WTC11 (cell line): ENCODE results near the gene TAF8. TPM values are rescaled to one million over a fixed set of nuclear protein-coding genes. Genes with fewer than 3 reads are reported as not detected.
A peak's percentile ranks its signal among the peaks of the same experiment; 100 is the strongest.

Experiments used
- ATAC-seq: fragments of 200-7000 bp; cut with Tn5 transposase; 2 replicates; pipeline ENCODE4 v1.10.0; 2021; ENCODE audit warnings: mild to moderate bottlenecking, moderate library complexity
- CTCF ChIA-PET: fragments of 300-600 bp; sonication (Branson Sonifier 250); formaldehyde crosslinking; loops from one replicate; lab custom pipeline; 2021; ENCODE audit warnings: antibody characterized with exemption; lab: Charles Lee
- POLR2A ChIA-PET: fragments of 350-600 bp; sonication (Branson Sonifier 250); formaldehyde crosslinking; loops from one replicate; lab custom pipeline; 2021; ENCODE audit warnings: antibody characterized with exemption; lab: Charles Lee
- DNase-seq: peaks from one replicate; pipeline ENCODE4 v3.0.0; 2021; ENCODE audit warnings: low spot score
- H3K27ac Mint-ChIP-seq: 2 replicates; pipeline ENCODE4 v1.8.0; 2021; ENCODE audit warnings: mixed read lengths
- H3K27me3 Mint-ChIP-seq: 2 replicates; pipeline ENCODE4 v1.8.0; 2021; ENCODE audit warnings: low read depth, mild to moderate bottlenecking, moderate library complexity, mixed read lengths
- H3K36me3 Mint-ChIP-seq: 2 replicates; pipeline ENCODE4 v1.8.0; 2021; ENCODE audit warnings: mixed read lengths
- H3K4me1 Mint-ChIP-seq: 2 replicates; pipeline ENCODE4 v1.8.0; 2022; ENCODE audit warnings: mixed read lengths
- H3K4me3 Mint-ChIP-seq: 2 replicates; pipeline ENCODE4 v1.8.0; 2021; ENCODE audit warnings: mild to moderate bottlenecking, moderate library complexity, mixed read lengths
- H3K9me3 Mint-ChIP-seq: 2 replicates; pipeline ENCODE4 v1.8.0; 2021; ENCODE audit warnings: mixed read lengths
- CBFB ChIP-seq: sonication (generic); formaldehyde crosslinking; IDR thresholded peaks from 2 replicates; pipeline ENCODE4 v1.8.1; 2022; ENCODE audit warnings: mild to moderate bottlenecking, low read depth, missing genetic modification reagents
- GABPB1 ChIP-seq: sonication (generic); formaldehyde crosslinking; IDR thresholded peaks from 2 replicates; pipeline ENCODE4 v1.8.1; 2023; ENCODE audit warnings: mild to moderate bottlenecking, missing genetic modification reagents
- GRHL2 ChIP-seq: fragments of 250-450 bp; sonication (Bioruptor Pico); IDR thresholded peaks from 2 replicates; pipeline ENCODE4 v1.8.0; 2022; ENCODE audit warnings: mild to moderate bottlenecking, moderate library complexity; ENCODE audit not compliant: insufficient replicate concordance, severe bottlenecking
- JUN ChIP-seq: sonication (generic); formaldehyde crosslinking; IDR thresholded peaks from 2 replicates; pipeline ENCODE4 v1.8.0; 2023; ENCODE audit warnings: mild to moderate bottlenecking, missing genetic modification reagents
- MAX ChIP-seq: sonication (generic); formaldehyde crosslinking; IDR thresholded peaks from 2 replicates; pipeline ENCODE4 v1.8.0; 2022; ENCODE audit warnings: mild to moderate bottlenecking, missing genetic modification reagents
- MYBL2 ChIP-seq: sonication (generic); formaldehyde crosslinking; IDR thresholded peaks from 2 replicates; pipeline ENCODE4 v1.8.1; 2023; ENCODE audit warnings: mild to moderate bottlenecking, moderate library complexity, missing genetic modification reagents
- OVOL2 ChIP-seq: fragments of 250-450 bp; sonication (Bioruptor Pico); IDR thresholded peaks from 2 replicates; pipeline ENCODE4 v1.9.0; 2021; ENCODE audit warnings: mild to moderate bottlenecking, borderline replicate concordance
- RORB ChIP-seq: fragments of 250-450 bp; sonication (Bioruptor Pico); IDR thresholded peaks from 2 replicates; pipeline ENCODE4 v1.9.0; 2021; ENCODE audit warnings: mild to moderate bottlenecking
- SMAD3 ChIP-seq: sonication (generic); formaldehyde crosslinking; IDR thresholded peaks from 2 replicates; pipeline ENCODE4 v1.8.0; 2022; ENCODE audit warnings: missing genetic modification reagents, mild to moderate bottlenecking, borderline replicate concordance
- SP1 ChIP-seq: sonication (generic); formaldehyde crosslinking; conservative IDR thresholded peaks from 2 replicates; pipeline ENCODE4 v1.8.1; 2022; ENCODE audit warnings: missing genetic modification reagents
- ZNF532 ChIP-seq: fragments of 250-450 bp; sonication (Bioruptor Pico); IDR thresholded peaks from 2 replicates; pipeline ENCODE4 v1.9.0; 2021; ENCODE audit warnings: mild to moderate bottlenecking, borderline replicate concordance
- total RNA-seq: library from RNA; stranded (reverse); gene quantifications from 3 replicates; pipeline ENCODE4 v1.2.3, GENCODE V29; 2021
- TF ChIP-seq, protein P1 (sequence below): sonication (generic); formaldehyde crosslinking; IDR thresholded peaks from 2 replicates; pipeline ENCODE4 v1.8.1; 2022; ENCODE audit warnings: low read depth, mild to moderate bottlenecking, moderate library complexity, missing genetic modification reagents, borderline replicate concordance
- TF ChIP-seq, protein P2 (sequence below): sonication (generic); formaldehyde crosslinking; IDR thresholded peaks from 2 replicates; pipeline ENCODE4 v1.8.1; 2023; ENCODE audit warnings: mild to moderate bottlenecking, missing genetic modification reagents, borderline replicate concordance
- TF ChIP-seq, protein P3 (sequence below): sonication (generic); formaldehyde crosslinking; IDR thresholded peaks from 2 replicates; pipeline ENCODE4 v1.8.0; 2023; ENCODE audit warnings: missing genetic modification reagents, mild to moderate bottlenecking, borderline replicate concordance

TAF8 gene
- total RNA-seq, 1 experiment from 2014 or later: 31.0 TPM

DNA sequence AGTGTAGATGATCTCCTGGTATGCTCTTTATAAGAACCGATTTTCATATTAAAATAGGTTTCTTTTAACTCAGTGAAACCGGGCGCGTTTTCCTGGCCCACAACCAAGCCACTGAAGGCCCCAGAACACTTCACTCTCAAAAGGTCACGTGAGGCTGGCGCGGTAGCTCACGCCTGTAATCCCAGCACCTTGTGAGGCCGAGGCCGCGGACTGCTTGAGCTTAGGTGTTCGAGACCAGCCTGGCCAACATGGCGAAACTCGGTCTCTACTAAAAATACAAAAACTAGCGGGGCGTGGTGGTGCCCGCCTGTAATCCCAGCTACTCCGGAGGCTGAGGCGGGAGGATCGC, 402 bp upstream of the TAF8 start (continued):
- TF ChIP-seq ZNF532 (CRISPR knock-in tag): no peak
- no peak for TF ChIP-seq CBFB (CRISPR knock-in tag)
- no peak for TF ChIP-seq SMAD3 (CRISPR knock-in tag)
- no peak for TF ChIP-seq RORB (CRISPR knock-in tag)
- TF ChIP-seq, all 79 proteins: peak for 0

- ATAC-seq (no peak), DNase-seq (no peak)
- no peaks in the 10 kb centered on the region for H3K9me3 Mint-ChIP-seq
- ChIA-PET POLR2A (interaction anchor here (0.9 to 1.9 kb wide), 6 partner anchors 82 to 382 kb away, joined by 3 to 6 read pairs (median 3); partner anchors contain the start of genes BYSL and MED20), CTCF (interaction anchor here (1.0 to 2.9 kb wide), 11 partner anchors 44 to 513 kb away, joined by 3 to 33 read pairs (median 6); partner anchors contain the start of genes BYSL, FRS3, MED20 and TOMM6)
- TF ChIP-seq, protein P1, sequence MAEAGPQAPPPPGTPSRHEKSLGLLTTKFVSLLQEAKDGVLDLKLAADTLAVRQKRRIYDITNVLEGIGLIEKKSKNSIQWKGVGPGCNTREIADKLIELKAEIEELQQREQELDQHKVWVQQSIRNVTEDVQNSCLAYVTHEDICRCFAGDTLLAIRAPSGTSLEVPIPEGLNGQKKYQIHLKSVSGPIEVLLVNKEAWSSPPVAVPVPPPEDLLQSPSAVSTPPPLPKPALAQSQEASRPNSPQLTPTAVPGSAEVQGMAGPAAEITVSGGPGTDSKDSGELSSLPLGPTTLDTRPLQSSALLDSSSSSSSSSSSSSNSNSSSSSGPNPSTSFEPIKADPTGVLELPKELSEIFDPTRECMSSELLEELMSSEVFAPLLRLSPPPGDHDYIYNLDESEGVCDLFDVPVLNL (CRISPR knock-in tag): no peak
- TF ChIP-seq, protein P2, sequence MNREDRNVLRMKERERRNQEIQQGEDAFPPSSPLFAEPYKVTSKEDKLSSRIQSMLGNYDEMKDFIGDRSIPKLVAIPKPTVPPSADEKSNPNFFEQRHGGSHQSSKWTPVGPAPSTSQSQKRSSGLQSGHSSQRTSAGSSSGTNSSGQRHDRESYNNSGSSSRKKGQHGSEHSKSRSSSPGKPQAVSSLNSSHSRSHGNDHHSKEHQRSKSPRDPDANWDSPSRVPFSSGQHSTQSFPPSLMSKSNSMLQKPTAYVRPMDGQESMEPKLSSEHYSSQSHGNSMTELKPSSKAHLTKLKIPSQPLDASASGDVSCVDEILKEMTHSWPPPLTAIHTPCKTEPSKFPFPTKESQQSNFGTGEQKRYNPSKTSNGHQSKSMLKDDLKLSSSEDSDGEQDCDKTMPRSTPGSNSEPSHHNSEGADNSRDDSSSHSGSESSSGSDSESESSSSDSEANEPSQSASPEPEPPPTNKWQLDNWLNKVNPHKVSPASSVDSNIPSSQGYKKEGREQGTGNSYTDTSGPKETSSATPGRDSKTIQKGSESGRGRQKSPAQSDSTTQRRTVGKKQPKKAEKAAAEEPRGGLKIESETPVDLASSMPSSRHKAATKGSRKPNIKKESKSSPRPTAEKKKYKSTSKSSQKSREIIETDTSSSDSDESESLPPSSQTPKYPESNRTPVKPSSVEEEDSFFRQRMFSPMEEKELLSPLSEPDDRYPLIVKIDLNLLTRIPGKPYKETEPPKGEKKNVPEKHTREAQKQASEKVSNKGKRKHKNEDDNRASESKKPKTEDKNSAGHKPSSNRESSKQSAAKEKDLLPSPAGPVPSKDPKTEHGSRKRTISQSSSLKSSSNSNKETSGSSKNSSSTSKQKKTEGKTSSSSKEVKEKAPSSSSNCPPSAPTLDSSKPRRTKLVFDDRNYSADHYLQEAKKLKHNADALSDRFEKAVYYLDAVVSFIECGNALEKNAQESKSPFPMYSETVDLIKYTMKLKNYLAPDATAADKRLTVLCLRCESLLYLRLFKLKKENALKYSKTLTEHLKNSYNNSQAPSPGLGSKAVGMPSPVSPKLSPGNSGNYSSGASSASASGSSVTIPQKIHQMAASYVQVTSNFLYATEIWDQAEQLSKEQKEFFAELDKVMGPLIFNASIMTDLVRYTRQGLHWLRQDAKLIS: no peak
- TF ChIP-seq JUN (CRISPR knock-in tag): no peak
- H3K27ac Mint-ChIP-seq: no peak overlapping the region
- H3K27me3 Mint-ChIP-seq: peaks cover 39% of the 10 kb centered on the region
- H3K36me3 Mint-ChIP-seq: peaks cover 35% of the 10 kb centered on the region
- peaks cover 17% of the 10 kb centered on the region for H3K4me1 Mint-ChIP-seq
- H3K4me3 Mint-ChIP-seq: peak overlapping the region; percentile 95
Measured at GRCh38 chr6:42051268-42051653, 937 bp downstream of the TAF8 start.

DNA sequence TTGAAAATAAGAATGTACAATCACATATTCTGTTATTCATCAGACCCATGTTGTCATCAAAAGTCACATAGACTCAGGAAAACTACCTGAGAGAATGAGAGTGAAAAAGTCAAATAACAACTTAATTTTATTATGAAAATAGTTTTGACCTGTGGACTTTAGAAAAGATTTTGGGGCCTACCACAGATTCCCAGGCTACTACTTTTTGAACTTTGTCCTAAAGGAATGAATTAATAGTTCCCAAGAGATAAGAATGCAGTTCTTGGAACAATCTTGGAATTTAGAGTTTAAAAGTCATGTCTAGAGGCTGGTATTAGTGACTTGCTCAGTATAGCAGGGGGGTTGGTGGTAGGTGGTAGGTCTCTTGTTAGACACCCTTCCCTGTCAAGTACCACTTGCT, 3.3 kb downstream of the TAF8 start:
- H3K4me1 Mint-ChIP-seq: peaks cover 8% of the 10 kb centered on the region
- H3K27ac Mint-ChIP-seq: no peak overlapping the region
- H3K36me3 Mint-ChIP-seq: peaks cover 54% of the 10 kb centered on the region
- POLR2A ChIA-PET: interaction anchor here (0.7 kb wide), 1 partner anchor 120 kb away, joined by 3 read pairs; no protein-coding TSS in a partner anchor
- H3K9me3 Mint-ChIP-seq: no peaks in the 10 kb centered on the region
- ATAC-seq: no peak
- CTCF ChIA-PET: interaction anchor here (1.5 kb wide), 1 partner anchor 122 kb away, joined by 3 read pairs; no protein-coding TSS in a partner anchor
- no peak overlapping the region for H3K4me3 Mint-ChIP-seq
- peaks cover 15% of the 10 kb centered on the region for H3K27me3 Mint-ChIP-seq
- no peak for TF ChIP-seq GRHL2 (CRISPR knock-in tag)
- TF ChIP-seq, all 79 proteins: peak for 0
- DNase-seq: no peak

DNA sequence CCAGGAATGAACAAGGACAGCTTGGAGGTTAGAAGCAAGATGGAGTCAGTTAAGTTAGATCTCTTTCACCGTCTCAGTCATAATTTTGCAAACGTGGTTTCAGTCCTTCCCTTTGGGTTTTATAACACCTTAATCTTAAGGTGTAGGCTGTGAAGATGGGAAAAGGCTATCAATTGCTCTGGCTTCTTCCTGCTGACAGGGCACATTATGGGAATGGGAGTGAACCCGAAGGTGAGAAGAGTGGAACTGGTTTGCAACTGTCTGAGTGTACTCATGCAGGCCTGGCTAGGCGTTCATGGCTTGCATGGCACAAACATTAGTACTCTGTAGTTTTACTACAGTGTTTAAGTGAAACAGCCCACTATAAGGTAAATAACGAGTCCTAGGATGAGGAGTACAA, 9.4 kb downstream of the TAF8 start:
- Mint-ChIP-seq H3K27me3 (no peaks in the 10 kb centered on the region), H3K9me3 (peaks cover 10% of the 10 kb centered on the region), H3K27ac (no peak overlapping the region), H3K4me3 (no peak overlapping the region), H3K36me3 (peaks cover 84% of the 10 kb centered on the region), H3K4me1 (no peaks in the 10 kb centered on the region)
- ATAC-seq (no peak), DNase-seq (no peak)
- CTCF ChIA-PET: no interaction called here
- POLR2A ChIA-PET: no interaction called here
- TF ChIP-seq SMAD3 (CRISPR knock-in tag) (no peak), MAX (CRISPR knock-in tag) (no peak), MYBL2 (CRISPR knock-in tag) (no peak), GABPB1 (CRISPR knock-in tag) (no peak), JUN (CRISPR knock-in tag) (no peak), OVOL2 (CRISPR knock-in tag) (no peak), SP1 (CRISPR knock-in tag) (no peak)
- TF ChIP-seq, protein P3, sequence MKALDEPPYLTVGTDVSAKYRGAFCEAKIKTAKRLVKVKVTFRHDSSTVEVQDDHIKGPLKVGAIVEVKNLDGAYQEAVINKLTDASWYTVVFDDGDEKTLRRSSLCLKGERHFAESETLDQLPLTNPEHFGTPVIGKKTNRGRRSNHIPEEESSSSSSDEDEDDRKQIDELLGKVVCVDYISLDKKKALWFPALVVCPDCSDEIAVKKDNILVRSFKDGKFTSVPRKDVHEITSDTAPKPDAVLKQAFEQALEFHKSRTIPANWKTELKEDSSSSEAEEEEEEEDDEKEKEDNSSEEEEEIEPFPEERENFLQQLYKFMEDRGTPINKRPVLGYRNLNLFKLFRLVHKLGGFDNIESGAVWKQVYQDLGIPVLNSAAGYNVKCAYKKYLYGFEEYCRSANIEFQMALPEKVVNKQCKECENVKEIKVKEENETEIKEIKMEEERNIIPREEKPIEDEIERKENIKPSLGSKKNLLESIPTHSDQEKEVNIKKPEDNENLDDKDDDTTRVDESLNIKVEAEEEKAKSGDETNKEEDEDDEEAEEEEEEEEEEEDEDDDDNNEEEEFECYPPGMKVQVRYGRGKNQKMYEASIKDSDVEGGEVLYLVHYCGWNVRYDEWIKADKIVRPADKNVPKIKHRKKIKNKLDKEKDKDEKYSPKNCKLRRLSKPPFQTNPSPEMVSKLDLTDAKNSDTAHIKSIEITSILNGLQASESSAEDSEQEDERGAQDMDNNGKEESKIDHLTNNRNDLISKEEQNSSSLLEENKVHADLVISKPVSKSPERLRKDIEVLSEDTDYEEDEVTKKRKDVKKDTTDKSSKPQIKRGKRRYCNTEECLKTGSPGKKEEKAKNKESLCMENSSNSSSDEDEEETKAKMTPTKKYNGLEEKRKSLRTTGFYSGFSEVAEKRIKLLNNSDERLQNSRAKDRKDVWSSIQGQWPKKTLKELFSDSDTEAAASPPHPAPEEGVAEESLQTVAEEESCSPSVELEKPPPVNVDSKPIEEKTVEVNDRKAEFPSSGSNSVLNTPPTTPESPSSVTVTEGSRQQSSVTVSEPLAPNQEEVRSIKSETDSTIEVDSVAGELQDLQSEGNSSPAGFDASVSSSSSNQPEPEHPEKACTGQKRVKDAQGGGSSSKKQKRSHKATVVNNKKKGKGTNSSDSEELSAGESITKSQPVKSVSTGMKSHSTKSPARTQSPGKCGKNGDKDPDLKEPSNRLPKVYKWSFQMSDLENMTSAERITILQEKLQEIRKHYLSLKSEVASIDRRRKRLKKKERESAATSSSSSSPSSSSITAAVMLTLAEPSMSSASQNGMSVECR: no peak
